Loucy (cell line): ENCODE results near the gene ACSM5.
"Not testable (repeated sequence)": the region's sequence is repeated elsewhere in the genome, so short reads cannot be mapped to it uniquely, and the experiment has no call there.

Experiments
- CTCF ChIP-seq: fragments of 200-600 bp; sonication (generic); conservative IDR thresholded peaks from 2 replicates; pipeline ENCODE4 v1.5.1; 2014; ENCODE audit warnings: mild to moderate bottlenecking, antibody characterized with exemption, low read length
- EZH2phosphoT487 ChIP-seq: fragments of 200-600 bp; IDR thresholded peaks from 2 replicates; pipeline ENCODE4 v1.6.1; 2018; ENCODE audit warnings: antibody characterized with exemption, mild to moderate bottlenecking, moderate library complexity, borderline replicate concordance

DNA sequence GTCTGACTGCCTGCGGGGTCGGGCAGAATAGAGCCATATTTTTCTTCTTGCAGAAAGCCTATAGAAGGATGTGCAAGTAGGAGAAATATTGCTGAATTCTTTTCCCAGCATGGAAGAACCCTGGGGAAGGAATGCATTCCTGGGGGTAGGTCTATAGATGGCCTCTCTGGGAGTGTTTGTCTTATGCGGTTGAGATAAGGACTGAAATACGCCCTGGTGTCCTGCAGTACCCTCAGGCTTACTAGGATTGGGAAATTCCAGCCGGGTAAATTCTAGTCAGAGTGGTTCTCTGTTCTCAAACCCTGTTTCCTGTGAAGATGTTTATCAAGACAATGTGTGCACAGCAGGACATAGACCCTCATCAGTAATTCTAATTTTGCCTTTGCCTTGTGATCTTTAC is 44.3 kb downstream of the ACSM5 start:
- not testable (repeated sequence) for TF ChIP-seq CTCF, EZH2phosphoT487
